SK-N-MC (cell line): ENCODE data around the gene KCNT2.

Source experiments
- EZH2 ChIP-seq: fragments of 200-600 bp; sonication (generic); IDR thresholded peaks from one replicate; pipeline ENCODE4 v1.6.1; 2017; ENCODE audit warnings: antibody characterized with exemption
- FOXP2 ChIP-seq: optimal IDR thresholded peaks from 2 replicates; pipeline ENCODE3; 2011; ENCODE audit warnings: mild to moderate bottlenecking, moderate library complexity; ENCODE audit not compliant: insufficient read depth; ENCODE audit errors: extremely low read length, control extremely low read depth
- POLR2AphosphoS5 ChIP-seq: IDR thresholded peaks from 2 replicates; pipeline ENCODE4 v1.6.1; 2012; ENCODE audit warnings: mild to moderate bottlenecking, low read depth, low read length, borderline replicate concordance

GRCh38 chr1:196559314-196559713, 48.9 kb downstream of the KCNT2 start:
- TF ChIP-seq EZH2 = no peak
- TF ChIP-seq POLR2AphosphoS5 = no peak
- no peak for TF ChIP-seq FOXP2
